HG03135 (cell line): Measurements from ENCODE around the gene GRID1.

Source experiments
- ATAC-seq: cut with Tn5 transposase; IDR thresholded peaks from one replicate; pipeline ENCODE4 v1.9.1; 2021; ENCODE audit warnings: mild to moderate bottlenecking, moderate library complexity; ENCODE audit not compliant: unreplicated experiment

Gene GRID1

DNA sequence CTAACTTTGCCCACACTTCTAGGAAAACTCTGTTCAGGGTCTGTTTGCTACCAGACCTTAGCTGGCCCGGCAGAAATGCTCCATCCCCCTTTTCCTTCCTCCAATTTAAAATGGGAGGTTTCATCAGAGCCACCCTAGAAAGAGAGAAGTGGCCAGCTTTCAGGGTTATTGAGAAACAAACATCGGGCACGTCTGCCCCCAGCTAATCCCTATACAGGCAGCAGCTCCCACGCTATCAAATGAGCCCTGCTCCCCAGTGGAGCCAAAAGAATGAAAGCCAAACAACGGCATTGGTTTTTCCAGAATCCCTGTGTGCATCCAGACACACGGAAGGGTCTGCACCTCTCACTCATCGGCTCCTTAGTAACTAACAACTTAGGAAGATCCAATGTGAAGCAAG lies 132.5 kb downstream of the GRID1 start:
- ATAC-seq: no peak

DNA sequence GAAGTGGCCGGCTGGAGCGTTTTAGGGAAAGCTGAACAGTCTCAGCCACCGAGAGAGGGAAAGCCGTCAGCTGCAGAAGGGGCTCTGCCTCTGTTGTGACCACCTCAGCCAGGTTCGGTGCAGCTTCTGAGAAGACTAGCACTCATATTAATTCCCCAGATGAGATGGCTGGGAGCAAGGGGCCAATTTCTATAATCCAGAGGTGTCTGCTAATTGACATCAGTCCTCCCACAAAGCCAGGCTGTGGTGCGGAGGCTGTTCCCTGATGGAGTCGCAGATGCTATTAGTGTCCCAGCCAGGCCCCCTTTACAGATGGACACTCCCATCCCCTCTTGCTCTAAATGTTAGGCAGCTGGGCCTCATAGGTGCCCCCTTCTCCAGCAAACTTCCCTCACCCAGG lies 133.5 kb downstream of the GRID1 start:
- no peak for ATAC-seq

DNA sequence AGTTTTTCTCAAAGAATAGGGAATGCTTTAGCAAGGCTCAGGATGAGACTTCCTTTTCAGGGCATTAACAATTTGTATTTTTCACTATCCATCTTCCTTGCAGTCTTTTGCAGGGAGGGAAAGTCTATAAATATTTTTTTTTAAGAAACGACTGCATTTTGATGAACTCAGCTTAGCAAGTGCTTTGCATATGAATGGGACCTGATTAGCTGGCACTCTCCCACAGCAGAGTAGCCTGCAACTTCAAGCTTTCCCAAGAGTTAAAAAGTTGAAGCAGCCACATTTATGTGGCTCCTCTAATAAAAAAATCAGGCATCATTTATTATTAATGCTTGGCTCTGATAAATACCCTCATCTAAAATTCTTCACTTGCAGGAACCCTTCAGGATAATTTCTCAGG lies 134.0 kb downstream of the GRID1 start:
- ATAC-seq: no peak

DNA sequence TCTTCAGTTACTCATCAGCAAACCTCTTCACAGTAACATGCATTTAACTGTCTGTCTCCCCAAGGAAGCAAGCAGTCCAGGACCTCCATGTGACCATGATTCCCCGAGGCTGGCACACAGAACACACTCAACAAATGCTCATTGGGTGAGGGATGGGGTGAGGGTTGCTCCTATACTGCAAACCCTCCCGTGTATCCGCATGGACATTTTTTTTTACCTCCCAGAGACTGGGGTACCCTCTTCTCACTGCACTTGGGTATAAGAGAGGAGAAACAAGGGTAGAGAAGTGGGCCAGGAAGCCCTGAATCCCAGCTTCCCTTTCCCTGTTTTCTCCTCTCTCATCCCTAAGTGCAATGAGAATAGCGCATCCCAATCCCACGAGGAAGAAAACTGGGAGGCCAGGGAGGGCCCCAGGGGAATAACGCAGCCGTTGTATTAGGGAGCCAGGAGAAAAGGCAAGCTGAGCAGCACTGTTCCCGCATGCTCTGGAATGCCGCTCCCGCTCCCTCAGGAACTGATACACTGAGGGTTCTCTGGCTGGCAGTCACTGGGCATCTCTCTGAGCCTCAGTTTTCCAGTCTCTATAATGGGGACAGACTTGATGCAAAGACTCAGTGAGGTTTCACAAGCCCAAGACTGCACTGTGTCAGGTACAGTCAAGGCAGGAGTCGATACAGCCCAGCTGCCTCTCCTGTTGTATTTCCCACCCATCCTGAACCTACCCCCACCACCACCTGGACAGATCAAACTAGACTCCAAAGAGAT lies 134.6 kb downstream of the GRID1 start:
- ATAC-seq: no peak

DNA sequence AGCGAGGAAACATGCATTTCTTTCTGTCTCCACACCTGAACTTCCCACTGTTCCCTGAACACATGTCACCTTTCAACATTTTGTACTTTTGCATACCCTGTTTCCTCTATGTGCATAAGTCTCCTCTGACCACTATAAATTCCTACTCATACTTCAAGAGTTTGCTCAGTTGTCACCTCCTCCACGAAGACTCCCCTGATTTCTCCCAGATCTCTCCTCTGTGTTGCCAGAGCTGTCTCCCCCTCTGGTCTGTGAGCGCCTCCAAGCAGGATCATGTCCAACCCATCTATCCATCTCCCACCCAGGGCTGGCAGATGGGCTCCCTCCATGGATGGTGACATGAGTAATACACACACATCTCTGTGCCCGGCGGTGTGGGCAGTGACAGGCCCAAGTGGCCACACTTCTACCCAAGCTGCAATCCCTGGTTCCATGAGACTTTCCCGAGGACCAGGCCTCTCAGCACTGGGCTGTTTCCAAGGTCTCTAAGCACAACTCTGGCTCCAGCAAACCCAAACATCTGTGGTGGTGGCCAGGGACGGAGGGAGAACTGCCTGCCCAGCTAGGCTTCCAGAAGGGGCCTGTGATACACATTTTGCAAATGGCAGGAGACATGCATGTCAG lies 135.9 kb downstream of the GRID1 start:
- ATAC-seq: no peak

DNA sequence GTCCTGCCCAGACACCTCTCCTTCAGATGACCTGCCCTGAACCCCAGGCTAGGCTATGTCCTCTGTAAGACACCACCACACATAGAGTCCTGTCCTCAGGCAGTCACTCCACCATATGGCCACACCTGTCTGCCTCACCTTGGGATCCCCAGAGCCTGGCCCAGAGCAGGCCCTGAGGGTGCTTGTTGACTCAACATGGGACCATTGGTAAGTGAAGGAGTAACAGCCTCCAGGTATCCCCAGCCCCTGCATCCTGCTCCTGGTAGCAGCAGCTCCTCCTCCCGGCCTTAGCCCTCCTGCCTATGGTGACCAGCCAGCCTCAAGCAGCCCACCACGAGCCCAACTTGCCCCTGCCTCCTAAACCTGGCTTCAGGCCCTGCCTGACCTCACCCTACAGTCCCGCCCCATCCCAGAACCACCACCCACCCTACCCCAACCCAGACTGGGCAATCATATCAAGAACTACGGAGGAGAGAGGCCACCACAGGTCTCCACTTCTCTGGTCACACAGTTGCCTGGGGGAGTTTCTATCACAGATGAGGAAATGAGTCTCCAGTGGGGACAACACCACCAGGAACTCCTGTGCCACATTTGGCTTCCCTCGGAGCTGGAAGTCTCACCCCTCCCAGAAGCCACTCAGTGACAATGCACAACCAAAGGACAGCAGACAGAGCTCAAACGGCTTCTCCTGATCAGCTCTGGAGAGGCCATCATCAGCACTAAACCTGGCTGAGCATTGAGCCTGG lies 136.6 kb downstream of the GRID1 start:
- no peak for ATAC-seq

DNA sequence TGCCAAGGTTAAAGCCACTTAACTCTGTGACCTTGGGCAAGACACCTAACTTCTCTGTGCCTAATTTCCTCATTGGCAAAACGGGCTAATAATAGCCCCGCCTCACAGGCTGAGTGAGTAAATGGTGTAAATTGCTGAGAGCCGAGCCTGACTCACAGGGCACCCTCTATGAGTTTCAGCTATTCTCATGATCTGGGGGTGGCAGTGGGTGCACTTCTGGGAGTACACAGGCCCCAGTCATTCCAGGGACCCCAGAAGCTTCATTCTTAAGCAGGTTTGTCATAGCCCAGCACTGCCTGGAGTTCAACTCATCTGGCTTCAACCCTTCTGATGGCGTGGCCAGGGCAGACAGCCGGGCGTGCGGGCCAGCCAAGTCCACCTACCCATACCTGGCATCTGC lies 137.2 kb downstream of the GRID1 start:
- ATAC-seq: no peak

DNA sequence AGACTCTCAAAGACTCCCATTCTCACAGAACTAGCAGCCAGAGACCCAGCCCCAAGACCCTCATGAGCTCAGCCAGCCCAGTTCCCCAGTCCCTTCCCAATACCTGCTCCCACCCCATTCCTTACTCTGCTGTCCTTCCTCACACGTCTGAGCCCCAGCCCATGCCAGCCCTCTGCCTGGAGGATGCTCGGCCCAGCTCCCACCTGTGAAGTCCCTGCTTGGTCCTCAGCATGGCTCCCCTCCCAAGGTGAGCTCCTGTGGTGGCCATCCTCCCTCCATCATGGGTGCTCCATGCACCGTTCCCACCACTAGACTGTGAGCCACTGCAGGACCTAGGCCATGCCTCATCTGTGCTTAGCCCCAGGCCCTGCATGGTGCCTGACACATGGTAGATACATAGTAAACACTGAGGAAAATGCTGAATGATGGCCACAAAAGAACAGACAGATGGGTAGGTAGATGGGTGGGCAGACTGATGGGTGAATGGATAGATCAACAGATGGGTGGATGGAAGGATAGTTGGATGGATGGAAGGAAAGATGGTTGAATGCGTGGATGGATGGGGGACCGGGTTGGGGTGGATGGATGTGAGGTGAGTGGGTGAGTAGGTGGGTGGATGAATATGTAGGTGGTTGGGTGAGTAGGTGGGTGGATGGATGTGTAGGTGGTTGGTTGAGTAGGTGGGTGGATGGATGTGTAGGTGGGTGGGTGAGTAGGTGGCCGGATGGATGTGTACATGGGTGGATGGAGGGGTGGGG lies 138.9 kb downstream of the GRID1 start:
- ATAC-seq: no peak

DNA sequence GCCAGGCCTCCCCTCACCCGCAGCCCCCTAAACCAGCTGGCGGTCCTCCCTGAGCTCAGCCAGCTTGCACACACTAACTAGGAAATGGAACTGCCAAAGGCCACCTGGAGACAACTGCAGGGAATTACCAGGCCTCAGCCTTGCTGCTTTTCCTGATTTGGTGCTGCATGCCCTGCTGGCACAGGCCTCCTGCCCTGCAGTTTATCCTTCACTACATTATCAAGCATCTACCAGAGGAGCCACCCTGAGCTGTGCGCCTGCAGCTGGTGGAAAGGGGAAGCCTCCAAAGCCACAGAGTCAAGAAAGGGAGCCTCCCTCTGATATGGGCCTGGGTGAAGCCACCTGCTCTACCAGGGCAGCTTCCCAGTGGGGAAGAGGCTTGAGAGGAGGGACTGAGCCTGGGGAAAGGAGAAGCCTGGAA lies 139.8 kb downstream of the GRID1 start:
- ATAC-seq: no peak

DNA sequence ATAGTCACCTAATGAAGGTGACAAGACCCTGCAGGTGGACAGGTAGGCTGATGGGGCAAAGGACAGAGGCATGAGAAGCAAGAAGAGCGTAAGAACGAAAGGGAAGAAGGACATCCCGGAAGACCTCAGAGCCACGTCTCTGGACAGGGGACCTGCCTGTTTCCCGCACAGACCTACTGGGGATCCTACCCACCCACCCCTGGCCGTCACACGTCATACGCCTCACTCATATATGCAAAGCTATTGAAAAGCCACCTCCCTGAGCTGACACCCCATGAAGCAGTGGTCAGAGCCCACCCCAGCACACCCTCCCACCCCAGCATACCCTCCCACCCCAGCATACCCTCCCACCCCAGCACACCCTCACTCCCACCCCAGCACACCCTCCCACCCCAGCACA lies 140.6 kb downstream of the GRID1 start:
- ATAC-seq: no peak

DNA sequence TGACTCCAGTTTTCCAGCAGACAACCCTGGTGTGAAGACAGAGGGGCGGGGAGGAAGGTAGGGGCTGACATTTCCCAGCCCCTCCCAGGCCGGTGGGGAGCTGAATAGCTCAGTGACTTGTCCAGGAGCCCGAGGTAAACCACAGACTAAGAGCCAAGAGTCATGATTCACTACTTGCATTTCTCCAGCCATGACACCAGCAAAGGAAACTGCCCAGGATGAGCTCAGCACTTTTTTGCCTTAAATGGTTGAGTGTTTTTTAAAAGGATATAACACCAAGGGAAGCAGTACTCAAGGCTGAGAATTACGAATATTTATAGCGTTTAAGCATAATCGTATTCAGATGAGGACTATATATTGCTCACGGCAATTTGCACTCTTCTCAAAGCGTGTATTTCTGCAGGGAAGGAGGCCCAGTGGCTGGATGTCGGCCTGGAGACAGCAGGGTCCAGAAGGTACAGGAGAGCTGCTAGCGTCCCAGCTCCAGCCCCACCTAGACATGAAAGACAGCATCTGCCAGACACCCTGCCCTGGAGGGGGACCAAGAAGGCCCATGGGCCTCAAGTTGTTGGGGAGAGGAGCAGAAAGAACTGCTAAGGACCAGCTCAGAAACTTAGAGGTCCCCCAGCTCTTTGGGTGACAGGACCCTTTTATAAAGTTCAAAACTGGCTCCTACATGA lies 141.4 kb downstream of the GRID1 start:
- ATAC-seq: no peak

DNA sequence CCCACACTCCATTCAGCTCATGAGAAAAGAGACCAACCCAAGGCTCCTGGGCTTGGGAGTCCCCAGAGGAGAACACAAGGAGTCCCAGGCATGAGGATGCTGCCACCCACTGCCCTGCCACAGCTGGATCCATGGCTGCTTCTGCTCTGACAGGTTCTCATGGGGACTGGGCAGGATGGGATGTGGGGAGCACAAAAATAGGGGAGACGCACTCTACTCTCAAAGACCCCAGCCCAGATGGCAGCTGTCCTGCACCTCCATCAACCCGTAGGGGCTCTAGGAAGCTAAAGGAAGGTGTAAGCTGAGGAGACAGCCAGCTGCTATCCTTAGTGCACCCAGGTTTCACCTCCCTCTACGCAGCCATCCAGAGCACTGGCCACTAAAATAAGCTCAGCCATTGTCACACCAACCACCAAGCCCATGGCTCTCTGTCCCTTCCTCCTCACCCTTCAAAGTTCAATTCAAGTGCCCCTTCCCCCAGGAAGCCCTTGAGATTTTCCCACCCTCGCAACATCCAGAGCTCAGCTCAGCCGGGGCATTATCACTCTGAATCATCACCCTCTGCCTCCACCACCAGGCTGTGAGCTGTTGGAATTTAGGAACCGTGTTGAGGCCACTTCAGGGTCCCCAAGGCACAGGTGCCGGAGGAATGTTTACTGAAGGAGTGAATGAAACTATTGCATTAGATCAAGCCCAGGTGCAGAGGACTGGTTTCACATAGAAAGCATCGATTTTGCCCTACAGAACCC lies 142.1 kb downstream of the GRID1 start:
- no peak for ATAC-seq

DNA sequence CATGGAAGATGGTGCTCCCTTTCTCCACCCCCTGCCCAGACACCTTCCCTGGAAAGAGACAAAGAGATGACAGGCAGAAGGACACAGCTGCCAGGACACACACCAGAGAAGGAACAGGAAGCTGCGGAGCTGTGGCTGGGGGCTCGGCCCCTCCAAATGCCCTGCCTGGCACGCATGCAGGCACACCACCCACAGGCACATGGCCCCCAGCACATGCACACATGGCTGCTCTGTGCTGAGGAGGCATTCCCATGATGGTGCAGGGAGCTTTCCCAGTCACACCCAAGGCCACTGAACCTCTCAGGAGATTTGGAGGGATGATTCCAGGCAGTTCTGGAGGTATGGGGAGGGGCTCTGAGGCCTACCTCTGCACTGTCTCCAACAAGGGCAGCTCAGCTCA lies 143.3 kb downstream of the GRID1 start:
- ATAC-seq: no peak

DNA sequence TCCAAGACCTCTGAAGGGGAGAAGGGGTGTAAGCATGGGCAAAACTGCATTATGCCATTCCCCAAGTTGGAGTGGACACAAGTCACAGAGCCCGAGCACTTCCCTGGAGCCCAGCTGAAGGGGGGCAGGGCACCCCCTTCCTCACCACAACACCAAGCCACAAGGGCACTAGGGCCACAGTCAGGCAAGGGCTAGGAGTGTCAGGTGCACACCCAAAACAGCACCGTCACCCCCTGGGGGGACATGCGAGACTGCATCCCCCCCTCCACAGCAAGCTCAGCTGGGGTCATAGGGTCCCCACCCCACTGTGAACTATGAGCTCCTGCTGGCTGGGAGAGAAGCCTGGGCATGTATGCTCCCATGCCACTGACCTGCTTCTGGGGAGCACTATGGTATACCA lies 143.9 kb downstream of the GRID1 start:
- ATAC-seq: no peak

DNA sequence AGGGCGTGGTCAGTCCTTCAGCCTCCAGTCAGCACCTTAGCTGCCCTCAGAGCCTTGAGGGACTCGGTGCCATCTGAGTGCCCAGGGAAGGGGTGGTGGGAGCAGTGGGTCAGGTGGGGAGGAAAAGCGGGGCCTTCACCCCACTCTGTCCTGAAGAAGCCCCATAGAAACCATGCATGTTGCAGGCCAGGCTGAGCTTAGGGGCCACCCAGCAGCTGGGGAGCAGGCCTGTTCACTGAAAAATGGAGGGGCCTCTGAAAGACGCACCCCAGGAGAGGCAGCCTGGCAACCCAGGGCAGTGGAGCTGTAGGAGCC lies 144.3 kb downstream of the GRID1 start:
- ATAC-seq: no peak

DNA sequence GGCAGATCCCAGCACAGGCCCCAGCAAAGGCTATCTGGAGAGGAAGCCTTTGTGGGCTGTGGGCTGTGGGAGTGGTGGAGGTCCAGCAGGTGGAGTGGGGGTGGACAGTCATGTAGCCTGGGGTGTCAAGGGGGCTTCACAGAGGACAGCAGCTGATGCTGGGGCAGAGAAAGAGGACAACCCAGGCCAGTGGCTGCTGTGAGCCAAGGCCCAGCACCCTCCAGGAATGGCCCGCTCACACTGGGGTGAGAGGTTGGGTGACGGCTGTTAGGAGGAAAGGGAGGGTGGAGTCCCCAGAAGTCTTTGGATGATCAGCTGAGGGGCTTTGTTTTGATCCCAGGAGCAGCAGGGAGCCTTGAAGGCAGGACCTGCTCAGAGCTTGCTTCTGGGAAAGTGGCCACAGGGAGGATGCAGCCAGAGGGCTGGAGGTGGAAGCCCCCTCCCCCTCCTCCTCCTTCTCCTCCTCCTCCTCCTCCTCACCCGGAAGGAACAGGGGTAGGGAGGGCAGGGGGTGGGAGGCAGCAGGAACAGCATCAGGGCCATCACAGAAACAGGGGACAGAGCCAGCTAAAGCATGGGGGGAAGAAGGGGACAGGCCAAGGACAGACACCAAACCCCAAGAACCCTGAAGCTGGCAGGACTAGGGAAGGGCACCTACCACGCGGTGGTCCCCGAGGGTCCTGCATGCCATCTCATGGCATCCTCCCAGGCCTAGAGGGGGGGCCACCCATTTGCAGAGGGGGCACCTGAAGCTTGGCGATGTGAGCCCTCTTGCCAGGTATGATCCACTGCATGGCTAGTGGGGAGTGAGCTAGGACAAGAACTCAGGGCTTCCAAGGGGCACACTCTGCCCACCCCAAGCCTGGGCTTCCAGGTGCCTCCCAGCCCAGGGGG lies 144.9 kb downstream of the GRID1 start:
- no peak for ATAC-seq

DNA sequence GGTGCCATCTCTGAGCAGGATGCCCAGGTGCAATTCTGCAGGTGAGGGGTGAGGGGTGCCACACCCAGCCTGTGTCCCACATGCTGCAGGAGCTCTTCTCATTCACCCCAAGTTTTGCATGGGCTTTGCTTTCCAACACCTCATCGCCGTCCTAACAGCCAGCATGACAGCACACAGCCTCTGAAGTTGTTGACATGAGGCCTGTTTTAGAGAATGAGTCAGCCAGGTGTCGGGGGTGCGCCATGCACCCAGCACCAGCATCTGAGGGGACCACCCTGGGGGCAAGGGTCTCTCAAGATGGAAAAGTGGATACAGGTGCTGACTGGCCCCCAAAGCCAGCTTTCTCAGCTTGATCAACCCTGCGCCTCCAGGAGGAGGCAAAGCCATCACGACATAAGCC lies 146.0 kb downstream of the GRID1 start:
- ATAC-seq: no peak

DNA sequence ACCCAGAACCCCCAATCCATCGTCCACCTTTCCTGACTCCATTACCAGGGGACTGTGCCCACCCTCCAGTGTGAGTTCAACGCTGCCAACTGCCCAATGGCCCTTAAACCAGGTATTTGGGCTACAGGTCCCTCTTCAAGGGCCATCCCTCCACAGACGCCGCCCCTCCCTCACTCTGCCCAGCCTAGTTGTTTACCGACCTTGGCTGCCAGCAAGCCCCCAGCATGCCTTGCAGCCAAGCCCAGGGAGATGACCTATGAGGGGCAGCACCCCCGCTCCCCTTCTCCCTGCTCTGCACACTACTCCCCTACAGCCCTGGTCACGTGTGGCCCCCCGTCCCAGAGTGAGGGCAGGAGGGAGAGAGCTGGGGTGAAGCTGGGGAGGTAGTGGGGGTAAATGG lies 147.3 kb downstream of the GRID1 start:
- ATAC-seq: no peak

DNA sequence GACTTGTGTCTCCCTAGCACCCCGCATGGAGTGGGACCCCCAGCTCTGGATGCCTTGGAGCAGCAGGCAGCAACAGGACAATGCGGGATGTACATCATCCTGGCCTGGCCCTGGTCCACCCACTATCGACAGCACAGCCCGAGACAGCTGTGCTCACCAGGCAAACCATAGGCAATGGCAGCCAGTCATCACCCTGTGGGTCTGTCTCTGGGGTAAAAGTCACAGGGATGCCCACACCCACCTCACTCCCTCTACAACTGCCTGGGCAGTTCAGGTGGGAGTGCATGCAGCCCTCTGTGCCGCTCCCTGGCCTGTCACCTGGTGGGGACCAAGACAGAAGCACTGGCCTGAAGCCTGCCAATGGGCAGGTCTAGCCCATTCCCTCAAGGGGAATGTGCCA lies 147.8 kb downstream of the GRID1 start:
- ATAC-seq: no peak
